C4-2B (cell line): ENCODE data around the gene CCDC27.

ENCODE experiments used
- ZFX ChIP-seq: fragments of 450-650 bp; IDR thresholded peaks from 2 replicates; pipeline ENCODE4 v1.6.1; 2017
- TF ChIP-seq, protein P1 (sequence below): fragments of 450-650 bp; conservative IDR thresholded peaks from 2 replicates; pipeline ENCODE4 v1.5.1; 2017; ENCODE audit warnings: mild to moderate bottlenecking

DNA sequence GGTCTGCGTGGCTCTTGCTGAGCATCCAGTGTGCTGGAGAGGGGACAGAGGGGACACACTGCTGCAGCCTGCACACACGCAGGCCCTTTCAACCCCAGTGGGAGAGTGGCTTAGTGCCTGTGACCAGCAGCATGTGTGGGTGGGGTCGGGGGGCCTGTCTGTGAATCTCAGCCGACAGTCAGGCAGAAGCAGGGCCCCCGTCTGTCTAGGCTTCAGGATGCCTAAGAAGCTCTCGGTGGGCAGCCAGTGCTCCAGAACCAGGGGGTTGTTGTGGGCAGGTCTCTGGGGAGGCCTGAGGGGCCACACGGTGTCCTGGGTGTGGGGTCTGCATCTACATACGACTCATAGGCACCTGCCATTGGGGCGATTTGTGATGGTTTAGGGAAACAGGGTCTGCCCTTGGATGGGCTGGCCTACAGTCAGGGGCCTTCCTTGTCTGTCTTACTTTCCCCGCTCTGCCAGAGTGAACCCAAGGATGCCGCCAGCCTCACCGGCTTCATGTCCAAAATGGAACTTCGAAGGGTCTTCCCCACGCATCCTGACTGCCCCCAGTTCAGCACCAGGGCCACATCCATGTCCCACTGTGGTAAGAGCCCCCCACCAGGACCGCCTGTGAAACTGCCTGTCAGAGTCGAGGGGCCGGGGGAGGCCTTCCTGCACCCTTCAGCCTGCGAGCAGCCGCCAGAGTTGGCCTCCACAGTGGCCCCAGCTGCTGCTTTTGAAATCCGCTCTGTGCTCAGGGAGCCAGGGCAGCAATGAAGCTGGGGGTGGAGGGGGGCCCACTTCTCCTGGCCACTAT, 1.6 kb downstream of the CCDC27 start:
- TF ChIP-seq, protein P1, sequence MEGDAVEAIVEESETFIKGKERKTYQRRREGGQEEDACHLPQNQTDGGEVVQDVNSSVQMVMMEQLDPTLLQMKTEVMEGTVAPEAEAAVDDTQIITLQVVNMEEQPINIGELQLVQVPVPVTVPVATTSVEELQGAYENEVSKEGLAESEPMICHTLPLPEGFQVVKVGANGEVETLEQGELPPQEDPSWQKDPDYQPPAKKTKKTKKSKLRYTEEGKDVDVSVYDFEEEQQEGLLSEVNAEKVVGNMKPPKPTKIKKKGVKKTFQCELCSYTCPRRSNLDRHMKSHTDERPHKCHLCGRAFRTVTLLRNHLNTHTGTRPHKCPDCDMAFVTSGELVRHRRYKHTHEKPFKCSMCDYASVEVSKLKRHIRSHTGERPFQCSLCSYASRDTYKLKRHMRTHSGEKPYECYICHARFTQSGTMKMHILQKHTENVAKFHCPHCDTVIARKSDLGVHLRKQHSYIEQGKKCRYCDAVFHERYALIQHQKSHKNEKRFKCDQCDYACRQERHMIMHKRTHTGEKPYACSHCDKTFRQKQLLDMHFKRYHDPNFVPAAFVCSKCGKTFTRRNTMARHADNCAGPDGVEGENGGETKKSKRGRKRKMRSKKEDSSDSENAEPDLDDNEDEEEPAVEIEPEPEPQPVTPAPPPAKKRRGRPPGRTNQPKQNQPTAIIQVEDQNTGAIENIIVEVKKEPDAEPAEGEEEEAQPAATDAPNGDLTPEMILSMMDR: no peak
- no peak for TF ChIP-seq ZFX
